ENCODE measurements around the gene ARFIP1.
A peak's percentile ranks its signal among the peaks of the same experiment; 100 is the strongest.
"Not testable (repeated sequence)": the region's sequence is repeated elsewhere in the genome, so short reads cannot be mapped to it uniquely, and the experiment has no call there.

ARFIP1 gene

GRCh38 chr4:152808670-152809069, 28.9 kb downstream of the ARFIP1 start:
- peaks cover 22% of the 10 kb centered on the region for H3K4me1 Mint-ChIP-seq (ENCODE audit: low read depth)
- peaks cover 29% of the 10 kb centered on the region for H3K36me3 Mint-ChIP-seq
- H3K9me3 Mint-ChIP-seq (ENCODE audit: low read depth) = peaks cover 17% of the 10 kb centered on the region
- H3K27ac Mint-ChIP-seq = no peak overlapping the region
- no peak overlapping the region for H3K4me3 Mint-ChIP-seq
- no peaks in the 10 kb centered on the region for H3K27me3 Mint-ChIP-seq

- Mint-ChIP-seq H3K4me3 (no peak overlapping the region), H3K9me3 (ENCODE audit: low read depth) (peaks cover 24% of the 10 kb centered on the region), H3K27me3 (no peaks in the 10 kb centered on the region), H3K36me3 (peaks cover 43% of the 10 kb centered on the region), H3K4me1 (ENCODE audit: low read depth) (peaks cover 20% of the 10 kb centered on the region), H3K27ac (no peak overlapping the region)
These were observed 31.0 kb downstream of the ARFIP1 start for GRCh38 chr4:152810715-152811287.

- no peak overlapping the region for H3K4me3 Mint-ChIP-seq
- peaks cover 59% of the 10 kb centered on the region for H3K36me3 Mint-ChIP-seq
- H3K4me1 Mint-ChIP-seq (ENCODE audit: low read depth) = peaks cover 11% of the 10 kb centered on the region
- no peak overlapping the region for H3K27ac Mint-ChIP-seq
- no peaks in the 10 kb centered on the region for H3K27me3 Mint-ChIP-seq
- peaks cover 35% of the 10 kb centered on the region for H3K9me3 Mint-ChIP-seq (ENCODE audit: low read depth)
These were observed 35.3 kb downstream of the ARFIP1 start for GRCh38 chr4:152815078-152815477.

DNA sequence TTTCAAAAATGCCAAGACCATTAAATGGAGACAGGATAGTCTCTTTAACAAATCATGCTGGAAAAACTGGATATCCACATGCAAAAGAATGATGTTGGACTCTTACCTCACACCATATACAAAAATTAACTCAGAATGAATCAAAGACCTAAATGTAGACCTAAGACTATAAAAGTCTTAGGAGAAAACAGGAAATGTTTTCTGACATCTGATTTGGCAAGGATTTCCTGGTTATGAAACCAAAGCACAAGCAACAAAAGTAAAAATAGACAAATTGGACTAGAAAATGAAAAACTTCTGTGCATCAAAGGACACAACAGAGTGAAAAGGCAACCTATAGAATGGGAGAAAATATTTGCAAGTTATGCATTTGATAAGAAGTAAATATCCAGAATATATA, 37.6 kb downstream of the ARFIP1 start:
- Mint-ChIP-seq H3K36me3 (peaks cover 44% of the 10 kb centered on the region), H3K4me3 (no peak overlapping the region), H3K9me3 (ENCODE audit: low read depth) (peaks cover 29% of the 10 kb centered on the region), H3K27ac (no peak overlapping the region), H3K4me1 (ENCODE audit: low read depth) (peaks cover 11% of the 10 kb centered on the region), H3K27me3 (no peaks in the 10 kb centered on the region)

GRCh38 chr4:152819026-152819645, 39.4 kb downstream of the ARFIP1 start:
- H3K4me3 Mint-ChIP-seq = no peak overlapping the region
- H3K4me1 Mint-ChIP-seq (ENCODE audit: low read depth) = peaks cover 11% of the 10 kb centered on the region
- H3K27me3 Mint-ChIP-seq = no peaks in the 10 kb centered on the region
- peaks cover 33% of the 10 kb centered on the region for H3K36me3 Mint-ChIP-seq
- peaks cover 18% of the 10 kb centered on the region for H3K9me3 Mint-ChIP-seq (ENCODE audit: low read depth)
- H3K27ac Mint-ChIP-seq = no peak overlapping the region

- no peaks in the 10 kb centered on the region for H3K27me3 Mint-ChIP-seq
- peaks cover 23% of the 10 kb centered on the region for H3K9me3 Mint-ChIP-seq (ENCODE audit: low read depth)
- no peak overlapping the region for H3K27ac Mint-ChIP-seq
- H3K4me1 Mint-ChIP-seq (ENCODE audit: low read depth) = peaks cover 11% of the 10 kb centered on the region
- H3K36me3 Mint-ChIP-seq = peaks cover 28% of the 10 kb centered on the region
- H3K4me3 Mint-ChIP-seq = no peak overlapping the region
These were observed 40.3 kb downstream of the ARFIP1 start for GRCh38 chr4:152820073-152820472.

DNA sequence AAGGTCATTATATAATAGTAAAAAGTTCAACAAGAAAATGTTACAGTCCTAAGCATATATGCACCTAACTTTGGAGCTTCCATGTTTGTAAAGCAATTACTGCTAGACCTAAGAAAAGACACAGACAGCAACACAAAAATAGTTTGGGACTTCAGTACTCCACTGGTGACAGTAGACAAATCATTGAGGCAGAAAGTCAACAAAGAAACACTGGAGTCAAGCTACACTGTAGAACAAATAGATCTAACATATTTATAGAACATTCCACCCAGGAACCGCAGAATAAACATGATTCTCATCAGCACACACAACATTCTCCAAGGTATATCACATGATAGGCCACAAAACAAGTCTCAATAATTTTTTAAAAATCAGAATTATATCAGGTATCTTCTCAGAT, 42.6 kb downstream of the ARFIP1 start:
- H3K4me3 Mint-ChIP-seq = no peak overlapping the region
- no peak overlapping the region for H3K27ac Mint-ChIP-seq
- H3K36me3 Mint-ChIP-seq = peaks cover 19% of the 10 kb centered on the region
- no peaks in the 10 kb centered on the region for H3K27me3 Mint-ChIP-seq
- H3K4me1 Mint-ChIP-seq (ENCODE audit: low read depth) = peaks cover 5% of the 10 kb centered on the region
- peaks cover 14% of the 10 kb centered on the region for H3K9me3 Mint-ChIP-seq (ENCODE audit: low read depth)

DNA sequence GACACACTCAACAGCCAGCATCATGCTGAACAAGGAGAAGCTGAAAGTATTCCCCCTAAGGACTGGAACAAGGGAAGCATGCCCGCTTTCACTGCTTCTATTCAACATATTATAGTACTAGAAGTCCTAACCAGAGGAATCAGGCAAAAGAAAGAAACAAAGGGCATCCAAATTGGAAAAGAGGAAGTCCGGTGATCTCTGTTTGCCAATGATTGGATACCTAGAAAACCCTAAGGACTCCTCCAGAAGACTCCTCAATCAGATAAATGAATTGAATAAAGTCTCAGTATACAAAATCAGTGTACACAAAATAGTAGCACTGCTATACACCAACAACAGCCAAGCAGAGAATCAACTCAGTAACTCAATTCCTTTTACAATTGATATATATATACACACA, 44.8 kb downstream of the ARFIP1 start:
- H3K27ac Mint-ChIP-seq = no peak overlapping the region
- peaks cover 17% of the 10 kb centered on the region for H3K9me3 Mint-ChIP-seq (ENCODE audit: low read depth)

GRCh38 chr4:152825336-152825735, 45.6 kb downstream of the ARFIP1 start:
- Mint-ChIP-seq H3K36me3 (peaks cover 22% of the 10 kb centered on the region), H3K4me3 (no peak overlapping the region), H3K27ac (no peak overlapping the region), H3K9me3 (ENCODE audit: low read depth) (peaks cover 17% of the 10 kb centered on the region), H3K27me3 (no peaks in the 10 kb centered on the region), H3K4me1 (ENCODE audit: low read depth) (no peaks in the 10 kb centered on the region)

More for the DNA sequence above, 44.8 kb downstream of the ARFIP1 start:
- Mint-ChIP-seq H3K4me1 (ENCODE audit: low read depth) (no peaks in the 10 kb centered on the region), H3K27me3 (no peaks in the 10 kb centered on the region), H3K4me3 (no peak overlapping the region), H3K36me3 (peaks cover 19% of the 10 kb centered on the region)

- no peak overlapping the region for H3K4me3 Mint-ChIP-seq
- peaks cover 38% of the 10 kb centered on the region for H3K36me3 Mint-ChIP-seq
- H3K9me3 Mint-ChIP-seq (ENCODE audit: low read depth) = peaks cover 17% of the 10 kb centered on the region
- H3K4me1 Mint-ChIP-seq (ENCODE audit: low read depth) = no peaks in the 10 kb centered on the region
- H3K27ac Mint-ChIP-seq = no peak overlapping the region
- H3K27me3 Mint-ChIP-seq = no peaks in the 10 kb centered on the region
These were observed 48.4 kb downstream of the ARFIP1 start for GRCh38 chr4:152828122-152828521.

GRCh38 chr4:152831416-152831815, 51.7 kb downstream of the ARFIP1 start:
- H3K27me3 Mint-ChIP-seq = no peaks in the 10 kb centered on the region
- no peak overlapping the region for H3K4me3 Mint-ChIP-seq
- H3K36me3 Mint-ChIP-seq = peaks cover 58% of the 10 kb centered on the region
- no peaks in the 10 kb centered on the region for H3K4me1 Mint-ChIP-seq (ENCODE audit: low read depth)
- peaks cover 15% of the 10 kb centered on the region for H3K9me3 Mint-ChIP-seq (ENCODE audit: low read depth)
- H3K27ac Mint-ChIP-seq = no peak overlapping the region

DNA sequence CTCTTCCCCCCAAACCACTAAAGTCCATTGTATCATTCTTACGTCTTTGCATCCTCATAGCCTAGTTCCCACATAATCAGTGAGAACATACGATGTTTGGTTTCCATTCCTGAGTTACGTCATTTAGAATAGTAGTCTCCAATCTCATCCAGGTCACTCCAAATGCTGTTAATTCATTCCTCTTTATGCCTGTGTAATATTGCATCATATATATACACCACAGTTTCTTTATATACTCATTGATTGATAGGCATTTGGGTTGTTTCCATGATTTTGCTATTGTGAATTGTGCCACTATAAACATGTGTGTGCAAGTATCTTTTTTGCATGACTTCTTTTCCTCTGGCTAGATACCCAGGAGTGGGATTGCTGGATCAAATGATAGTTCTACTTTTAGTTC, 57.2 kb downstream of the ARFIP1 start:
- H3K27ac Mint-ChIP-seq = no peak overlapping the region
- no peaks in the 10 kb centered on the region for H3K27me3 Mint-ChIP-seq
- peaks cover 13% of the 10 kb centered on the region for H3K9me3 Mint-ChIP-seq (ENCODE audit: low read depth)
- H3K4me1 Mint-ChIP-seq (ENCODE audit: low read depth) = peaks cover 23% of the 10 kb centered on the region
- no peak overlapping the region for H3K4me3 Mint-ChIP-seq
- peaks cover 60% of the 10 kb centered on the region for H3K36me3 Mint-ChIP-seq

- H3K9me3 Mint-ChIP-seq (ENCODE audit: low read depth) = peaks cover 12% of the 10 kb centered on the region
- H3K4me3 Mint-ChIP-seq = peak overlapping the region; percentile 31
- peak overlapping the region; percentile 4 for H3K27ac Mint-ChIP-seq
- H3K4me1 Mint-ChIP-seq (ENCODE audit: low read depth) = peaks cover 23% of the 10 kb centered on the region
- not testable (repeated sequence) for H3K27me3 Mint-ChIP-seq
- peaks cover 37% of the 10 kb centered on the region for H3K36me3 Mint-ChIP-seq
These were observed 60.0 kb downstream of the ARFIP1 start for GRCh38 chr4:152839729-152840128.

DNA sequence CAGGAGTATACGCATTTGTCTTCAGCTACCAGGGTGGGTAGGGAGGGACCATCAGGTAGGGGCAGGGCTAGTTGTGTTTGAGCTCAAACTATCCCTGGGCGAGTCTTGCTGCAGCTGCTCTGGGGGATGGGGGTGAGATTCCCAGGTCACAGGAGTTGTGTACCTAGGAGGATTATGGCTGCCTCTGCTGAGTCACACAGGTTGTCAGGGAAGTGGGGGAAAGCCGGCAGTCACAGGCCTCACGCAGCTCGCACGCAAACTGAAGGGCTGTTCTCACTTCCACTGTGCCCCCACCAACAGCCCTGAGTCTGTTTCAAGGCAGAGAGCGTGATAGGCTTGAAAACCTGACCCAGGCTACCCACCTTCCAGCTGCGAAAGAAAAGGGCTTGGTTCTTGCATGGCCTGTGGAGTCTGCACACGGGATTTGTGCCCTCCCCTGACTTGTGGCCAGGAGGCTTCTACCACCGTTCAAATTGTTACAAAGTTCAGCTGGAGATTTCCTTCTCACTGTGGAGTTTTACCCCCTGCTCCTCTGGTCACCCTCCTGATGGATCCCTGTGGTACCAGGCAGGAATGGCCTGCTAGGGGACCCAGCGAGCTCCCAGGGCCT, 63.8 kb downstream of the ARFIP1 start:
- H3K9me3 Mint-ChIP-seq (ENCODE audit: low read depth) = peaks cover 9% of the 10 kb centered on the region
- H3K27me3 Mint-ChIP-seq = no peaks in the 10 kb centered on the region
- no peak overlapping the region for H3K4me3 Mint-ChIP-seq
- H3K4me1 Mint-ChIP-seq (ENCODE audit: low read depth) = peaks cover 18% of the 10 kb centered on the region
- peaks cover 16% of the 10 kb centered on the region for H3K36me3 Mint-ChIP-seq
- no peak overlapping the region for H3K27ac Mint-ChIP-seq

DNA sequence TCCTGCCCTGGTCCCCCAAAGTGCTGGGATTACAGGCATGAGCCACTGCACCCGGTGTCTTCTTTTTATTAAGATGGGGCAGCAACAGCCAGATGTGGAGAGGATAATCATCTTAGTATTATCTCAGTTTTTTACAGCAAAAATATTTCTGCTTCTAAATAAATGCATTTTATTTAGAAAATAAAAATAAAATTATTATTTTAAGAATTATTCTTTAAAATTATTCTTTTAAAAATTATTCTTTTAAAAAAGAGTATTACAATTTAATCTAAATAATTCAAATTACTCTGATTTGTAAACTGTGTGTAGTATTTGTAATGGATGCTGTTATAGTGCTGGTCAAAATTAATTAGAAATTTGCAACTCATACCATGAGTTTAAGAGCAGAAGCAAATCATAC, 67.6 kb downstream of the ARFIP1 start:
- H3K4me3 Mint-ChIP-seq = no peak overlapping the region
- H3K36me3 Mint-ChIP-seq = peaks cover 3% of the 10 kb centered on the region
- no peaks in the 10 kb centered on the region for H3K27me3 Mint-ChIP-seq
- no peak overlapping the region for H3K27ac Mint-ChIP-seq
- H3K4me1 Mint-ChIP-seq (ENCODE audit: low read depth) = peaks cover 22% of the 10 kb centered on the region
- H3K9me3 Mint-ChIP-seq (ENCODE audit: low read depth) = peaks cover 3% of the 10 kb centered on the region

- Mint-ChIP-seq H3K27ac (no peak overlapping the region), H3K27me3 (no peaks in the 10 kb centered on the region), H3K9me3 (ENCODE audit: low read depth) (peaks cover 9% of the 10 kb centered on the region), H3K4me1 (ENCODE audit: low read depth) (peaks cover 22% of the 10 kb centered on the region), H3K36me3 (peaks cover 9% of the 10 kb centered on the region), H3K4me3 (no peak overlapping the region)
These were observed 68.8 kb downstream of the ARFIP1 start for GRCh38 chr4:152848508-152848907.

Data from activated naive CD8-positive, alpha-beta T cell (primary cell).